WTC11 (cell line): Measurements from ENCODE around the gene SLC25A21. TPM values are rescaled to one million over a fixed set of nuclear protein-coding genes. Genes with fewer than 3 reads are reported as not detected.

Experiments used
- ATAC-seq: fragments of 200-7000 bp; cut with Tn5 transposase; 2 replicates; pipeline ENCODE4 v1.10.0; 2021; ENCODE audit warnings: mild to moderate bottlenecking, moderate library complexity
- CTCF ChIA-PET: fragments of 300-600 bp; sonication (Branson Sonifier 250); formaldehyde crosslinking; loops from one replicate; lab custom pipeline; 2021; ENCODE audit warnings: antibody characterized with exemption; lab: Charles Lee
- POLR2A ChIA-PET: fragments of 350-600 bp; sonication (Branson Sonifier 250); formaldehyde crosslinking; loops from one replicate; lab custom pipeline; 2021; ENCODE audit warnings: antibody characterized with exemption; lab: Charles Lee
- DNase-seq: peaks from one replicate; pipeline ENCODE4 v3.0.0; 2021; ENCODE audit warnings: low spot score
- H3K27ac Mint-ChIP-seq: 2 replicates; pipeline ENCODE4 v1.8.0; 2021; ENCODE audit warnings: mixed read lengths
- H3K27me3 Mint-ChIP-seq: 2 replicates; pipeline ENCODE4 v1.8.0; 2021; ENCODE audit warnings: low read depth, mild to moderate bottlenecking, moderate library complexity, mixed read lengths
- H3K36me3 Mint-ChIP-seq: 2 replicates; pipeline ENCODE4 v1.8.0; 2021; ENCODE audit warnings: mixed read lengths
- H3K4me1 Mint-ChIP-seq: 2 replicates; pipeline ENCODE4 v1.8.0; 2022; ENCODE audit warnings: mixed read lengths
- H3K4me3 Mint-ChIP-seq: 2 replicates; pipeline ENCODE4 v1.8.0; 2021; ENCODE audit warnings: mild to moderate bottlenecking, moderate library complexity, mixed read lengths
- H3K9me3 Mint-ChIP-seq: 2 replicates; pipeline ENCODE4 v1.8.0; 2021; ENCODE audit warnings: mixed read lengths
- ATF1 ChIP-seq: sonication (generic); formaldehyde crosslinking; IDR thresholded peaks from 2 replicates; pipeline ENCODE4 v1.8.1; 2023; ENCODE audit warnings: mild to moderate bottlenecking, moderate library complexity, missing genetic modification reagents
- CDX4 ChIP-seq: fragments of 250-450 bp; sonication (Bioruptor Pico); IDR thresholded peaks from 2 replicates; pipeline ENCODE4 v1.9.0; 2021; ENCODE audit warnings: moderate library complexity, mild to moderate bottlenecking, inconsistent platforms, borderline replicate concordance
- HMGA2 ChIP-seq: fragments of 250-450 bp; sonication (Bioruptor Pico); IDR thresholded peaks from 2 replicates; pipeline ENCODE4 v1.4.0; 2021; ENCODE audit warnings: mild to moderate bottlenecking, moderate library complexity
- IRF1 ChIP-seq: sonication (generic); formaldehyde crosslinking; IDR thresholded peaks from 2 replicates; pipeline ENCODE4 v1.8.0; 2023; ENCODE audit warnings: missing genetic modification reagents
- KAT7 ChIP-seq: sonication (generic); formaldehyde crosslinking; IDR thresholded peaks from 2 replicates; pipeline ENCODE4 v1.8.1; 2023; ENCODE audit warnings: missing genetic modification reagents, mild to moderate bottlenecking, borderline replicate concordance
- MAX ChIP-seq: sonication (generic); formaldehyde crosslinking; IDR thresholded peaks from 2 replicates; pipeline ENCODE4 v1.8.0; 2022; ENCODE audit warnings: mild to moderate bottlenecking, missing genetic modification reagents
- MLX ChIP-seq: sonication (generic); formaldehyde crosslinking; IDR thresholded peaks from 2 replicates; pipeline ENCODE4 v1.8.1; 2023; ENCODE audit warnings: mild to moderate bottlenecking, missing genetic modification reagents, moderate library complexity
- NFATC4 ChIP-seq: fragments of 250-450 bp; sonication (Bioruptor Pico); IDR thresholded peaks from 2 replicates; pipeline ENCODE4 v1.9.0; 2021; ENCODE audit warnings: mild to moderate bottlenecking
- PRDM15 ChIP-seq: sonication (generic); formaldehyde crosslinking; IDR thresholded peaks from 2 replicates; pipeline ENCODE4 v1.8.0; 2022; ENCODE audit warnings: missing genetic modification reagents
- SMAD3 ChIP-seq: sonication (generic); formaldehyde crosslinking; IDR thresholded peaks from 2 replicates; pipeline ENCODE4 v1.8.0; 2022; ENCODE audit warnings: missing genetic modification reagents, mild to moderate bottlenecking, borderline replicate concordance
- ZBTB43 ChIP-seq: sonication (generic); formaldehyde crosslinking; IDR thresholded peaks from 2 replicates; pipeline ENCODE4 v1.8.1; 2023; ENCODE audit warnings: mild to moderate bottlenecking, missing genetic modification reagents
- ZNF423 ChIP-seq: fragments of 250-450 bp; sonication (Bioruptor Pico); IDR thresholded peaks from 2 replicates; pipeline ENCODE4 v2.1.2; 2022; ENCODE audit warnings: mild to moderate bottlenecking, moderate library complexity
- ZSCAN18 ChIP-seq: fragments of 250-450 bp; sonication (Bioruptor Pico); IDR thresholded peaks from 2 replicates; pipeline ENCODE4 v2.1.2; 2022; ENCODE audit warnings: mild to moderate bottlenecking, moderate library complexity
- total RNA-seq: library from RNA; stranded (reverse); gene quantifications from 3 replicates; pipeline ENCODE4 v1.2.3, GENCODE V29; 2021

The SLC25A21 gene
- total RNA-seq, 1 experiment from 2014 or later, result 8.2 TPM

- TF ChIP-seq PRDM15 (CRISPR knock-in tag), result no peak
Observed at GRCh38 chr14:36667679-36668078, 504.7 kb downstream of the SLC25A21 start (continued).

GRCh38 chr14:36666416-36667206, 505.8 kb downstream of the SLC25A21 start:
- Mint-ChIP-seq H3K4me1 (peaks cover 32% of the 10 kb centered on the region), H3K36me3 (no peaks in the 10 kb centered on the region), H3K4me3 (peak overlapping the region; percentile 72), H3K9me3 (no peaks in the 10 kb centered on the region), H3K27me3 (peaks cover 97% of the 10 kb centered on the region), H3K27ac (no peak overlapping the region)
- ChIA-PET CTCF (interaction anchor here (1.1 to 2.1 kb wide), 10 partner anchors 9 to 484 kb away, joined by 3 to 39 read pairs (median 8); no protein-coding TSS in a partner anchor), POLR2A (interaction anchor here (0.9 kb wide), 1 partner anchor 9 kb away, joined by 4 read pairs; no protein-coding TSS in a partner anchor)
- ATAC-seq, result peak; percentile 34
- peak; percentile 81 for DNase-seq
- TF ChIP-seq MLX (CRISPR knock-in tag), result no peak
- peak; percentile 55; the same call in 1 of the 2 replicates for TF ChIP-seq ZNF423
- no peak for TF ChIP-seq SMAD3
- TF ChIP-seq KAT7 (CRISPR knock-in tag), result 0 out of 2 replicates have a peak, but pooled peaks have one; percentile 71
- TF ChIP-seq ATF1 (CRISPR knock-in tag), result no peak
- 0 out of 2 replicates have a peak, but pooled peaks have one; percentile 14 for TF ChIP-seq IRF1 (CRISPR knock-in tag)
- TF ChIP-seq MAX, result peak; percentile 52; the same call in 1 of the 2 replicates

- H3K36me3 Mint-ChIP-seq, result no peaks in the 10 kb centered on the region
- H3K27me3 Mint-ChIP-seq, result peaks cover 97% of the 10 kb centered on the region
- H3K4me3 Mint-ChIP-seq, result peak overlapping the region; percentile 72
- H3K9me3 Mint-ChIP-seq, result no peaks in the 10 kb centered on the region
- CTCF ChIA-PET, result interaction anchor here (1.1 to 2.1 kb wide), 10 partner anchors 9 to 484 kb away, joined by 3 to 39 read pairs (median 8); no protein-coding TSS in a partner anchor
- no peak for DNase-seq
- H3K27ac Mint-ChIP-seq, result no peak overlapping the region
- no peak for TF ChIP-seq HMGA2 (CRISPR knock-in tag)
- TF ChIP-seq CDX4 (CRISPR knock-in tag), result no peak
- no peak for TF ChIP-seq ZBTB43 (CRISPR knock-in tag)
- no peak for TF ChIP-seq NFATC4 (CRISPR knock-in tag)
- no peak for TF ChIP-seq ZSCAN18 (CRISPR knock-in tag)
- ATAC-seq, result no peak
- H3K4me1 Mint-ChIP-seq, result peaks cover 38% of the 10 kb centered on the region
- POLR2A ChIA-PET, result interaction anchor here (0.9 kb wide), 1 partner anchor 10 kb away, joined by 4 read pairs; no protein-coding TSS in a partner anchor
Observed at GRCh38 chr14:36665887-36666415, 506.5 kb downstream of the SLC25A21 start.
